ENCODE measurements around the gene ICAM3. TPM values are rescaled to one million over a fixed set of nuclear protein-coding genes. Genes with fewer than 3 reads are reported as not detected.

Gene ICAM3
- total RNA-seq, 4 donors from 2014 or later, result 3.8 to 10.2 (median 5.1) TPM

- DNase-seq (ENCODE audit: low spot score in 2 of 2), result peak in 1 of 2 donors; percentile 94
- intact Hi-C loops (cut with DNase I; ENCODE audit: low total_unique reads), result no loop called here
Observed at GRCh38 chr19:10290876-10291553, 48.4 kb downstream of the ICAM3 start.

GRCh38 chr19:10290357-10290875 lies 49.0 kb downstream of the ICAM3 start:
- no peak overlapping the region for H3K4me3 ChIP-seq (ENCODE audit: low read depth, poor library complexity, severe bottlenecking)
- no peak for DNase-seq (ENCODE audit: low spot score in 2 of 2)
- 0% methylated on average over 30 of the region's 30 CpGs for WGBS, 2 donors
- intact Hi-C loops (cut with DNase I; ENCODE audit: low total_unique reads), result no loop called here
- TF ChIP-seq POLR2A (IDR thresholded peaks at IDR 0.05) (no peak), CTCF (IDR thresholded peaks at IDR 0.05) (no peak)

More at GRCh38 chr19:10290876-10291553, 48.4 kb downstream of the ICAM3 start:
- TF ChIP-seq POLR2A (IDR thresholded peaks at IDR 0.05), result no peak
- TF ChIP-seq CTCF (IDR thresholded peaks at IDR 0.05), result no peak
- H3K4me3 ChIP-seq (ENCODE audit: low read depth, poor library complexity, severe bottlenecking), result no peak overlapping the region
- 0% methylated on average over 24 to 31 of the region's 57 CpGs for WGBS, 2 donors

- 1 to 2% methylated on average over 32 to 36 of the region's 45 CpGs for WGBS, 2 donors
- peak in 1 of 2 donors; percentile 85 for DNase-seq (ENCODE audit: low spot score in 2 of 2)
- TF ChIP-seq CTCF (IDR thresholded peaks at IDR 0.05) (no peak), POLR2A (IDR thresholded peaks at IDR 0.05) (no peak)
- H3K4me3 ChIP-seq (ENCODE audit: low read depth, poor library complexity, severe bottlenecking), result no peak within 1 kb of the TSS
- intact Hi-C loops (cut with DNase I; ENCODE audit: low total_unique reads), result no loop called here
Observed at GRCh38 chr19:10289836-10290356, 49.5 kb downstream of the ICAM3 start, which contains the start of gene ICAM5. Gene ICAM5, plus strand, starts transcription at chr19:10289952. Its CDS starts 92 bp downstream, at chr19:10290044.

- no peak overlapping the region for H3K4me3 ChIP-seq (ENCODE audit: low read depth, poor library complexity, severe bottlenecking)
- intact Hi-C loops (cut with DNase I; ENCODE audit: low total_unique reads), result no loop called here
- DNase-seq (ENCODE audit: low spot score in 2 of 2), result peak in 1 of 2 donors; percentile 86
- WGBS, 2 donors, result 0 to 2% methylated on average over 43 to 50 of the region's 50 CpGs
- no peak for TF ChIP-seq CTCF (IDR thresholded peaks at IDR 0.05)
- no peak for TF ChIP-seq POLR2A (IDR thresholded peaks at IDR 0.05)
Observed at GRCh38 chr19:10289167-10289835, 50.1 kb downstream of the ICAM3 start.

- TF ChIP-seq POLR2A (IDR thresholded peaks at IDR 0.05) (no peak), CTCF (IDR thresholded peaks at IDR 0.05) (no peak)
- intact Hi-C loops (cut with DNase I; ENCODE audit: low total_unique reads), result no loop called here
- 3 to 4% methylated on average over 23 of the region's 23 CpGs for WGBS, 2 donors
- no peak overlapping the region for H3K4me3 ChIP-seq (ENCODE audit: low read depth, poor library complexity, severe bottlenecking)
- DNase-seq (ENCODE audit: low spot score in 2 of 2), result no peak
Observed at GRCh38 chr19:10288662-10289166, 50.7 kb downstream of the ICAM3 start.
